Suppressor macrophage treated with lipopolysaccharide for 1 hour (primary cell): ENCODE measurements around the gene ORAI3.

Experiments used
- DNase-seq, 3 donors: peaks; one replicate each; pipeline ENCODE4 v3.0.0-alpha.2; 2020 to 2022

ORAI3 gene

GRCh38 chr16:30948667-30949649 lies at the start of gene ORAI3:
ORAI3 (plus strand) TSS chr16:30949068; CDS start chr16:30949290, 222 bp downstream.
- peak; percentile 85 to 91 (median 88) for DNase-seq

- no peak for DNase-seq
These were observed 49.1 kb upstream of the ORAI3 start for GRCh38 chr16:30899794-30900193.

GRCh38 chr16:30900588-30900987 lies 48.3 kb upstream of the ORAI3 start:
- no peak for DNase-seq

- no peak for DNase-seq
These were observed 47.5 kb upstream of the ORAI3 start for GRCh38 chr16:30901201-30902028.

GRCh38 chr16:30902029-30902972 lies 46.6 kb upstream of the ORAI3 start:
- DNase-seq = peak; percentile 83 to 95 (median 90)

- no peak for DNase-seq
These were observed 45.9 kb upstream of the ORAI3 start for GRCh38 chr16:30903002-30903401.

- peak; percentile 73 to 89 (median 78) for DNase-seq
These were observed 45.3 kb upstream of the ORAI3 start for GRCh38 chr16:30903596-30903995.

- DNase-seq = peak in 2 of 3 donors; percentile 31 to 43
These were observed 44.6 kb upstream of the ORAI3 start for GRCh38 chr16:30904114-30904780.

- no peak for DNase-seq
These were observed 41.8 kb upstream of the ORAI3 start for GRCh38 chr16:30907064-30907463.

GRCh38 chr16:30910427-30911029 lies 38.3 kb upstream of the ORAI3 start:
- DNase-seq = no peak

GRCh38 chr16:30912794-30913412 lies 36.0 kb upstream of the ORAI3 start:
- DNase-seq = no peak

GRCh38 chr16:30914830-30915229 lies 34.0 kb upstream of the ORAI3 start:
- DNase-seq = no peak

- DNase-seq = no peak
These were observed 30.3 kb upstream of the ORAI3 start for GRCh38 chr16:30918614-30919013.

GRCh38 chr16:30920891-30921290 lies 28.0 kb upstream of the ORAI3 start:
- no peak for DNase-seq

GRCh38 chr16:30921459-30921747 lies 27.5 kb upstream of the ORAI3 start:
- DNase-seq = no peak

- peak; percentile 89 to 91 (median 90) for DNase-seq
These were observed 27.0 kb upstream of the ORAI3 start for GRCh38 chr16:30921748-30922419.

- DNase-seq = peak; percentile 99 to 100 (median 99)
These were observed 26.4 kb upstream of the ORAI3 start for GRCh38 chr16:30922420-30922959.

- DNase-seq = peak; percentile 99 to 100 (median 99)
These were observed 25.8 kb upstream of the ORAI3 start for GRCh38 chr16:30922960-30923535.

- DNase-seq = no peak
These were observed 25.3 kb upstream of the ORAI3 start, which contains the start of gene FBXL19 for GRCh38 chr16:30923554-30924075. FBXL19 (plus strand) TSS chr16:30923572; CDS start chr16:30925755, 2,183 bp downstream.
